H1 (cell line): ENCODE measurements around the gene VPS18. TPM values are rescaled to one million over a fixed set of nuclear protein-coding genes. Genes with fewer than 3 reads are reported as not detected.

Experiments
- CTCF ChIA-PET: fragments of 300-600 bp; sonication (Branson Sonifier 250); formaldehyde crosslinking; loops from one replicate; lab custom pipeline; 2021; ENCODE audit not compliant: partially characterized antibody; lab: Charles Lee
- POLR2A ChIA-PET: fragments of 300-600 bp; sonication (Branson Sonifier 250); formaldehyde crosslinking; loops from one replicate; lab custom pipeline; 2021; ENCODE audit warnings: inconsistent platforms; ENCODE audit not compliant: partially characterized antibody; lab: Charles Lee
- DNase-seq, 2 experiments: peaks; one replicate each; pipeline versions ENCODE4 v3.0.0 to v3.0.0-alpha.2; 2010 to 2022; ENCODE audit warnings: low spot score in 2 of 2, low read depth in 1 of 2, mixed read lengths in 1 of 2
- FAIRE-seq: peaks from 2 replicates; lab custom pipeline; 2011; peaks lifted over from hg19 to GRCh38; lab: Jason Lieb, UNC
- H2AFZ ChIP-seq: 2 replicates; pipeline ENCODE4 v1.8.1; 2012; ENCODE audit warnings: low read length, inconsistent platforms
- H2AK5ac ChIP-seq: 2 replicates; pipeline ENCODE4 v1.6.1; 2013; ENCODE audit warnings: low read depth, low read length
- H2BK120ac ChIP-seq: replicated peaks from 2 replicates; pipeline ENCODE3; 2013; ENCODE audit warnings: low read depth, low read length, inconsistent platforms
- H2BK12ac ChIP-seq: 2 replicates; pipeline ENCODE4 v1.6.1; 2013; ENCODE audit warnings: low read depth, low read length
- H2BK15ac ChIP-seq: 2 replicates; pipeline ENCODE4 v1.6.1; 2013; ENCODE audit warnings: low read length
- H2BK20ac ChIP-seq: 2 replicates; pipeline ENCODE4 v1.6.1; 2013; ENCODE audit warnings: low read length
- H2BK5ac ChIP-seq: 2 replicates; pipeline ENCODE4 v1.6.1; 2013; ENCODE audit warnings: low read depth, low read length
- H3K14ac ChIP-seq: 2 replicates; pipeline ENCODE4 v1.6.1; 2013; ENCODE audit warnings: inconsistent platforms; ENCODE audit not compliant: insufficient read length
- H3K18ac ChIP-seq: 2 replicates; pipeline ENCODE4 v1.6.1; 2013; ENCODE audit warnings: low read length; ENCODE audit errors: extremely low read depth
- H3K23ac ChIP-seq: 2 replicates; pipeline ENCODE4 v1.6.1; 2013; ENCODE audit warnings: inconsistent platforms; ENCODE audit not compliant: insufficient read length
- H3K23me2 ChIP-seq: 2 replicates; pipeline ENCODE4 v1.6.1; 2013; ENCODE audit warnings: low read depth, low read length
- H3K27ac ChIP-seq: 2 replicates; pipeline ENCODE4 v1.6.1; 2011; ENCODE audit warnings: low read depth, low read length, inconsistent platforms
- H3K27me3 ChIP-seq, 4 experiments: replicated peaks in 1 of 4; 1 replicate in 1 of 4; 2 replicates in 3 of 4; pipeline versions ENCODE4 v1.6.1 to v1.8.1; 2011 to 2013; ENCODE audit warnings: low read length in 3 of 4, mild to moderate bottlenecking in 3 of 4, inconsistent platforms in 2 of 4, mixed read lengths in 2 of 4, moderate library complexity in 1 of 4; ENCODE audit not compliant: control insufficient read depth in 3 of 4, insufficient read depth in 3 of 4; ENCODE audit errors: extremely low read depth in 1 of 4
- H3K36me3 ChIP-seq, 4 experiments: 2 replicates each; pipeline versions ENCODE4 v1.6.1 to v1.8.1; 2011 to 2013; ENCODE audit warnings: mild to moderate bottlenecking in 4 of 4, low read length in 3 of 4, moderate library complexity in 2 of 4, control low read depth in 1 of 4, inconsistent platforms in 1 of 4; ENCODE audit not compliant: insufficient read depth in 4 of 4, control insufficient read depth in 2 of 4
- H3K4ac ChIP-seq: replicated peaks from 2 replicates; pipeline ENCODE3; 2013; ENCODE audit warnings: low read length, low read depth, mixed read lengths, inconsistent platforms; ENCODE audit not compliant: insufficient read length
- H3K4me1 ChIP-seq, 4 experiments: replicated peaks in 1 of 4; 1 replicate in 1 of 4; 2 replicates in 3 of 4; pipeline versions ENCODE4 v1.6.1 to v1.8.1; 2011 to 2013; ENCODE audit warnings: low read length in 3 of 4, inconsistent platforms in 2 of 4, mixed read lengths in 1 of 4; ENCODE audit not compliant: insufficient read depth in 4 of 4, control insufficient read depth in 3 of 4
- H3K4me2 ChIP-seq, 2 experiments: 2 replicates each; pipeline versions ENCODE4 v1.6.1 to v1.8.1; 2011 to 2013; ENCODE audit warnings: low read depth in 2 of 2, low read length in 2 of 2, control low read depth in 1 of 2, inconsistent platforms in 1 of 2, mild to moderate bottlenecking in 1 of 2; ENCODE audit not compliant: insufficient read depth in 1 of 2
- H3K4me3 ChIP-seq, 4 experiments: fragments of 200-600, 300-600 bp in 1 of 4; sonication (generic), shearing (Covaris generic), sonication (Bioruptor Twin) in 1 of 4; 2 replicates each; pipeline versions ENCODE4 v1.5.1 to v1.8.1; 2011 to 2016; ENCODE audit warnings: low read length in 4 of 4, low read depth in 3 of 4, control low read depth in 2 of 4, inconsistent platforms in 2 of 4, mild to moderate bottlenecking in 2 of 4, mixed read lengths in 1 of 4, moderate library complexity in 1 of 4; ENCODE audit not compliant: insufficient read depth in 2 of 4; ENCODE audit errors: extremely low read depth in 1 of 4
- H3K56ac ChIP-seq: replicated peaks from 2 replicates; pipeline ENCODE3; 2013; ENCODE audit warnings: low read depth, mild to moderate bottlenecking, mixed read lengths, low read length, inconsistent platforms; ENCODE audit not compliant: insufficient read length
- H3K79me1 ChIP-seq: 2 replicates; pipeline ENCODE4 v1.6.1; 2013; ENCODE audit warnings: low read depth, low read length, control low read depth
- H3K79me2 ChIP-seq, 2 experiments: 2 replicates each; pipeline versions ENCODE4 v1.6.1 to v1.8.1; 2012 to 2013; ENCODE audit warnings: low read length in 2 of 2, mild to moderate bottlenecking in 2 of 2, inconsistent platforms in 1 of 2; ENCODE audit not compliant: insufficient read depth in 2 of 2, control insufficient read depth in 1 of 2
- H3K9ac ChIP-seq, 4 experiments: replicated peaks in 1 of 4; 1 replicate in 1 of 4; 2 replicates in 3 of 4; pipeline versions ENCODE4 v1.6.1 to v1.8.1; 2011 to 2013; ENCODE audit warnings: low read depth in 3 of 4, low read length in 3 of 4, control low read depth in 2 of 4, mild to moderate bottlenecking in 2 of 4, moderate library complexity in 2 of 4, inconsistent platforms in 1 of 4; ENCODE audit errors: extremely low read depth in 1 of 4
- H3K9me3 ChIP-seq, 2 experiments: 2 replicates each; pipeline versions ENCODE4 v1.6.1 to v1.8.1; 2012 to 2013; ENCODE audit warnings: mild to moderate bottlenecking in 2 of 2, moderate library complexity in 2 of 2, control low read depth in 1 of 2, inconsistent platforms in 1 of 2, low read depth in 1 of 2, low read length in 1 of 2, mixed read lengths in 1 of 2; ENCODE audit not compliant: insufficient read depth in 2 of 2
- H4K20me1 ChIP-seq, 2 experiments: replicated peaks in 1 of 2; 2 replicates each; pipeline versions ENCODE3 to v1.8.1; 2011 to 2013; ENCODE audit warnings: inconsistent platforms in 2 of 2, low read length in 2 of 2, mild to moderate bottlenecking in 1 of 2; ENCODE audit not compliant: insufficient read depth in 2 of 2, control insufficient read depth in 1 of 2
- H4K5ac ChIP-seq: 2 replicates; pipeline ENCODE4 v1.6.1; 2013; ENCODE audit warnings: low read length, low read depth, mixed read lengths, inconsistent platforms; ENCODE audit not compliant: insufficient read length
- H4K8ac ChIP-seq: 2 replicates; pipeline ENCODE4 v1.8.0; 2013; ENCODE audit warnings: mild to moderate bottlenecking, moderate library complexity, low read length, inconsistent platforms; ENCODE audit not compliant: insufficient read depth; ENCODE audit errors: extremely low read depth
- H4K91ac ChIP-seq: replicated peaks from 2 replicates; pipeline ENCODE3; 2013; ENCODE audit warnings: low read length, mixed read lengths, inconsistent platforms; ENCODE audit not compliant: insufficient read length
- POLR2AphosphoS5 ChIP-seq: IDR thresholded peaks from 2 replicates; pipeline ENCODE4 v1.6.1; 2011; ENCODE audit warnings: low read depth, low read length
- TEAD4 ChIP-seq: IDR thresholded peaks from 2 replicates; pipeline ENCODE4 v1.6.1; 2012; ENCODE audit warnings: low read depth, low read length, inconsistent platforms, mixed read lengths
- WGBS, 2 experiments: shearing (Covaris generic) in 1 of 2; methylation state at CpG; one replicate each; pipeline versions ENCODE4 v1.1.6 to v1.1.7; 2013 to 2015; ENCODE audit warnings: low lambda C conversion rate in 2 of 2, mixed read lengths in 2 of 2, inconsistent platforms in 1 of 2, low coverage in 1 of 2, missing lambda C conversion rate in 1 of 2; ENCODE audit not compliant: insufficient replicate concordance in 2 of 2, insufficient coverage in 1 of 2, insufficient read length in 1 of 2; ENCODE audit errors: extremely low coverage in 1 of 2, missing lambda C conversion rate in 1 of 2; 5-methylcytosine and 5-hydroxymethylcytosine counted together
- polyA plus RNA-seq, 7 experiments: library from polyadenylated mRNA; depleted of rRNA in 3 of 7; stranded (reverse) in 5 of 7; unstranded in 2 of 7; fragments of >200 nt in 5 of 7; fragments of 200-250 nt in 2 of 7; gene quantifications; 1 replicate in 5 of 7; 2 replicates in 1 of 7; 4 replicates in 1 of 7; pipeline versions ENCODE4 v1.2.1 to v1.2.3, GENCODE V29; 2011 to 2013; ENCODE audit warnings: missing spikeins in 2 of 7, mixed read lengths in 2 of 7
- total RNA-seq: library from RNA; stranded (reverse); fragmentation: NEBNext Ultra II Directional; extraction: Animal tissue kit (Norgen Biotek cat#: 25700); gene quantifications from 2 replicates; pipeline ENCODE4 v1.2.1, GENCODE V29; 2021

VPS18 gene
- total and polyA plus RNA-seq, 2 of the 8 experiments (the other 6 are each of a cell fraction or from before 2014, with no cell fraction given), result 28.9 to 32.7 TPM

DNA sequence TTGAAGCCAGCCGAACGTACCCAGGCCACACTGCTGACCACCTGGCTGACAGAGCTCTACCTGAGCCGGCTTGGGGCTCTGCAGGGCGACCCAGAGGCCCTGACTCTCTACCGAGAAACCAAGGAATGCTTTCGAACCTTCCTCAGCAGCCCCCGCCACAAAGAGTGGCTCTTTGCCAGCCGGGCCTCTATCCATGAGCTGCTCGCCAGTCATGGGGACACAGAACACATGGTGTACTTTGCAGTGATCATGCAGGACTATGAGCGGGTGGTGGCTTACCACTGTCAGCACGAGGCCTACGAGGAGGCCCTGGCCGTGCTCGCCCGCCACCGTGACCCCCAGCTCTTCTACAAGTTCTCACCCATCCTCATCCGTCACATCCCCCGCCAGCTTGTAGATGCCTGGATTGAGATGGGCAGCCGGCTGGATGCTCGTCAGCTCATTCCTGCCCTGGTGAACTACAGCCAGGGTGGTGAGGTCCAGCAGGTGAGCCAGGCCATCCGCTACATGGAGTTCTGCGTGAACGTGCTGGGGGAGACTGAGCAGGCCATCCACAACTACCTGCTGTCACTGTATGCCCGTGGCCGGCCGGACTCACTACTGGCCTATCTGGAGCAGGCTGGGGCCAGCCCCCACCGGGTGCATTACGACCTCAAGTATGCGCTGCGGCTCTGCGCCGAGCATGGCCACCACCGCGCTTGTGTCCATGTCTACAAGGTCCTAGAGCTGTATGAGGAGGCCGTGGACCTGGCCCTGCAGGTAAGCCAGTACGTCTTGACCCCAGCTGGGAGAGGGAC, 6.2 kb downstream of the VPS18 start:
- ChIA-PET POLR2A (interaction anchor here (0.6 to 2.3 kb wide), 9 partner anchors 11 to 115 kb away, joined by 3 to 7 read pairs (median 4); partner anchors contain the start of gene CHAC1), CTCF (interaction anchor here (0.5 to 20.6 kb wide), 13 partner anchors 8 to 337 kb away, joined by 3 to 619 read pairs (median 4); partner anchors contain the start of genes CHAC1, CHP1 and DLL4)
- H4K20me1 ChIP-seq, result peaks cover 16 to 31% of the 10 kb centered on the region in 2 experiments
- no peaks in the 10 kb centered on the region for H3K23me2 ChIP-seq
- no peak overlapping the region for H3K27ac ChIP-seq
- no peak overlapping the region for H4K91ac ChIP-seq
- no peak overlapping the region for H3K56ac ChIP-seq
- no peak overlapping the region for H3K4me2 ChIP-seq
- H2BK5ac ChIP-seq, result no peak overlapping the region; the same call in 1 of the 2 replicates
- H2AK5ac ChIP-seq, result no peak overlapping the region
- WGBS, 2 experiments, result 92% methylated on average over 36 of the region's 36 CpGs; no CpG with 5 or more reads in 1 of the 2 experiments
- H4K5ac ChIP-seq, result no peak overlapping the region
- peaks cover 22 to 43% (median 35%) of the 10 kb centered on the region in 4 experiments for H3K36me3 ChIP-seq
- H2AFZ ChIP-seq, result no peak overlapping the region
- no peak overlapping the region for H2BK12ac ChIP-seq
- DNase-seq (no peak), FAIRE-seq (no peak)
- no peak overlapping the region for H3K9ac ChIP-seq
- H3K27me3 ChIP-seq, result no peaks in the 10 kb centered on the region
- no peaks in the 10 kb centered on the region for H3K9me3 ChIP-seq
- no peak overlapping the region for H2BK20ac ChIP-seq
- no peak overlapping the region for H3K4ac ChIP-seq
- TF ChIP-seq POLR2AphosphoS5 (0 out of 2 replicates have a peak, but pooled peaks have one; percentile 5), TEAD4 (no peak)
- no peak overlapping the region for H3K14ac ChIP-seq
- H3K79me1 ChIP-seq, result peaks cover under 1% of the 10 kb centered on the region; the same call in 1 of the 2 replicates
- H2BK15ac ChIP-seq, result no peak overlapping the region
- peaks cover 0 to 17% of the 10 kb centered on the region in 2 experiments; a peak in 3 of 4 replicates for H3K79me2 ChIP-seq
- no peak overlapping the region for H3K4me3 ChIP-seq
- H4K8ac ChIP-seq, result no peak overlapping the region
- no peak overlapping the region for H3K18ac ChIP-seq
- H3K23ac ChIP-seq, result no peak overlapping the region
- H2BK120ac ChIP-seq, result no peak overlapping the region
- H3K4me1 ChIP-seq, result peaks cover 0 to 4% (median 4%) of the 10 kb centered on the region in 4 experiments; a peak in 5 of 7 replicates
